ENCODE data around the gene FMNL3.

The FMNL3 gene

DNA sequence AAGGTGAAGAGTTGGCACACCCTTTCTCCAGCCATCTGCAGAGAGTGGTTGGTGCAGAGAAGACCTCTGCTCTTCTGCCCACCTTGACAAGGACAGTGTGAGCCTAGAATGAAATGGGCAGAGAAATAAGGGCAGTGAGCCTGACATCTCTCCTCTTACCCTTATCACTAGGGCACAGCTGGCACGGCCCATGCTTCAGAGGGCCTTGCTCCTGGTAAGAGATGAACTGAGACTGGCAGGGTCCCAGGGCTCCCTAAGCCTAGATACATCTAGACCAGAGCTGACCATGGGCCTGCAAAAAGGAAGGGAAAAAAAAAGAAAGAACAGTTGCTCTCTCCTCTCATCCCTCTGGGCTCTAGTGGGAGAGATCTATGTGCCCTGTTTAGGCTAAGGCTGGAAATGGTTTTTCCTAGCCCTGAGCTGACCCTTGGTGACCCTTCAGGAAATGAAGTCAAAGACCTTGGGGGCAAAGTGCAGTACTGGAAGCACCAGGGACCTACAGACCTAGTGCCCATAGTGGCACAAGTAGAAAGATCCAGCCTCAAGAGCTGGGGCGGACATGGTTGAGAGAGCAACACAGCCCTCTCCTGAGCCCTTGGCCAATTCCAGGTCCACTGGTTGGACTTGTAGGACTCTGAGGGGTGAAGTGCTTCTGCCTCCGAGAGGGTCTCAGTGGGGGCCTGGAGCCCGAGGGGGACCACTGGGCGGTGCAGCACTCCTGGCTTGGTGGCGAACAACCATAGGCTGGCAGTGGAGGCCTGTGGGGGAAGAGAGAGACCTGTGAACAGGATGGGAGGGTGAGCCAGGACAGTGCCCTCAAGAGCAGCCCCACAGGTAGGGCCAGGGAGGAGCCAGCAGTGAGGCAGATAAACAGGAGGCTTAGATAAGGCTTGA lies 61.8 kb downstream of the FMNL3 start:
- TF ChIP-seq ZC3H10 (CRISPR knock-in tag; IDR thresholded peaks at IDR 0.05): no peak
- TF ChIP-seq CSDC2 (CRISPR knock-in tag; IDR thresholded peaks at IDR 0.05): no peak
- TF ChIP-seq TSHZ2 (CRISPR knock-in tag; IDR thresholded peaks at IDR 0.05): no peak
- TF ChIP-seq ZNF8 (CRISPR knock-in tag; IDR thresholded peaks at IDR 0.05): no peak
- no peak for ATAC-seq

DNA sequence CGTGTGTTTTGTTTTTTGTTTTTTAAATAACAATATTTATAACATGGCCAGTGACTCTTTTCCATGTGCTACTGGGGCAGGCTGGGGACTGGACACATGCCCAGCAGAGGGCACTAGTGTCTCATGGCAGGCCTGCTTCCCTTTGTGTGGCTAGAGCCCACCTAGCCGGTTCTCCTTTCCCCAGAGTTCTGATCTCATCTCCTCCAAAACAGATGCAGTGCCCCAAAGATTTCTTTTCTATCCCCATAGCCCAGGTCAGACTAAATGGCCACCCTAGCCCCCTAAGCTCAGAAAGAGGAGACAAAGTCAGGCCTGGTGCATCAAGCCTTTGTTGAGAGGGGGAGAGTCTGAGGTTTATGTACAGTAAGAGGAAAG lies 62.6 kb downstream of the FMNL3 start:
- TF ChIP-seq TOX (CRISPR knock-in tag; IDR thresholded peaks at IDR 0.05; ENCODE audit: borderline replicate concordance) (no peak), RARB (CRISPR knock-in tag; IDR thresholded peaks at IDR 0.05) (no peak), ZNF565 (CRISPR knock-in tag; conservative IDR thresholded peaks at IDR 0.05; ENCODE audit: low read depth) (no peak), ZFP3 (CRISPR knock-in tag; IDR thresholded peaks at IDR 0.05) (no peak), OSR1 (CRISPR knock-in tag; IDR thresholded peaks at IDR 0.05) (no peak), TCF4 (CRISPR knock-in tag; IDR thresholded peaks at IDR 0.05; ENCODE audit: borderline replicate concordance) (no peak), ZNF70 (CRISPR knock-in tag; IDR thresholded peaks at IDR 0.05) (no peak), CSDC2 (CRISPR knock-in tag; IDR thresholded peaks at IDR 0.05) (no peak), SNAI2 (CRISPR knock-in tag; IDR thresholded peaks at IDR 0.05) (no peak), ISL1 (CRISPR knock-in tag; IDR thresholded peaks at IDR 0.05) (no peak), CSRNP3 (CRISPR knock-in tag; IDR thresholded peaks at IDR 0.05) (no peak), POU6F1 (CRISPR knock-in tag; IDR thresholded peaks at IDR 0.05; ENCODE audit: borderline replicate concordance, low read depth) (no peak)
- ATAC-seq: peak; percentile 91

GRCh38 chr12:49643961-49644619 lies 63.1 kb downstream of the FMNL3 start:
- no peak for TF ChIP-seq ZNF8 (CRISPR knock-in tag; IDR thresholded peaks at IDR 0.05)
- TF ChIP-seq ISL1 (CRISPR knock-in tag; IDR thresholded peaks at IDR 0.05): no peak
- no peak for TF ChIP-seq POU6F1 (CRISPR knock-in tag; IDR thresholded peaks at IDR 0.05; ENCODE audit: borderline replicate concordance, low read depth)
- TF ChIP-seq, protein P1, sequence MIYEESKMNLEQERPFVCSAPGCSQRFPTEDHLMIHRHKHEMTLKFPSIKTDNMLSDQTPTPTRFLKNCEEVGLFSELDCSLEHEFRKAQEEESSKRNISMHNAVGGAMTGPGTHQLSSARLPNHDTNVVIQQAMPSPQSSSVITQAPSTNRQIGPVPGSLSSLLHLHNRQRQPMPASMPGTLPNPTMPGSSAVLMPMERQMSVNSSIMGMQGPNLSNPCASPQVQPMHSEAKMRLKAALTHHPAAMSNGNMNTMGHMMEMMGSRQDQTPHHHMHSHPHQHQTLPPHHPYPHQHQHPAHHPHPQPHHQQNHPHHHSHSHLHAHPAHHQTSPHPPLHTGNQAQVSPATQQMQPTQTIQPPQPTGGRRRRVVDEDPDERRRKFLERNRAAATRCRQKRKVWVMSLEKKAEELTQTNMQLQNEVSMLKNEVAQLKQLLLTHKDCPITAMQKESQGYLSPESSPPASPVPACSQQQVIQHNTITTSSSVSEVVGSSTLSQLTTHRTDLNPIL (CRISPR knock-in tag; IDR thresholded peaks at IDR 0.05; ENCODE audit: low read depth): no peak
- no peak for TF ChIP-seq CSDC2 (CRISPR knock-in tag; IDR thresholded peaks at IDR 0.05)
- TF ChIP-seq SNAI2 (CRISPR knock-in tag; IDR thresholded peaks at IDR 0.05): no peak
- TF ChIP-seq TOX (CRISPR knock-in tag; IDR thresholded peaks at IDR 0.05; ENCODE audit: borderline replicate concordance): no peak
- no peak for TF ChIP-seq GLIS3 (CRISPR knock-in tag; IDR thresholded peaks at IDR 0.05)
- TF ChIP-seq ESRRG (CRISPR knock-in tag; IDR thresholded peaks at IDR 0.05): no peak
- no peak for TF ChIP-seq ARNTL (CRISPR knock-in tag; IDR thresholded peaks at IDR 0.05; ENCODE audit: borderline replicate concordance, low read depth)
- TF ChIP-seq ZFP30 (CRISPR knock-in tag; IDR thresholded peaks at IDR 0.05): no peak
- no peak for TF ChIP-seq BACH2 (CRISPR knock-in tag; IDR thresholded peaks at IDR 0.05; ENCODE audit: borderline replicate concordance)
- peak; percentile 18 for ATAC-seq

Measured in SK-N-SH treated with all-trans-retinoic acid at 6 μM for 48 hours (cell line).